Peyer's patch (tissue), 4 donors: ENCODE results near the gene DOCK9. TPM values are rescaled to one million over a fixed set of nuclear protein-coding genes. Genes with fewer than 3 reads are reported as not detected.

Experiments
- DNase-seq, 3 donors: peaks; one replicate each; pipeline ENCODE4 v3.0.0-alpha.2; 2017 to 2019
- H3K27ac ChIP-seq, 4 donors: fragments of 200-600 bp; sonication (generic); one replicate each; pipeline ENCODE4 v1.5.1; 2016 to 2019
- H3K27me3 ChIP-seq, 2 donors: fragments of 200-600 bp; sonication (generic); one replicate each; pipeline ENCODE4 v1.5.1; 2019
- H3K36me3 ChIP-seq, 3 donors: fragments of 200-600 bp; sonication (generic); one replicate each; pipeline ENCODE4 v1.5.1; 2016 to 2019
- H3K4me1 ChIP-seq, 4 donors: fragments of 200-600 bp; sonication (generic); one replicate each; pipeline ENCODE4 v1.5.1; 2016 to 2019
- H3K4me3 ChIP-seq, 4 donors: fragments of 200-600 bp; sonication (generic); 1 replicate in 3 of 4; 2 replicates in 1 of 4; pipeline ENCODE4 v1.5.1; 2016 to 2019; ENCODE audit warnings: mild to moderate bottlenecking in 1 of 4
- H3K9me3 ChIP-seq, 4 donors: fragments of 200-600 bp; sonication (generic); one replicate each; pipeline ENCODE4 v1.5.1; 2016 to 2019; ENCODE audit warnings: mild to moderate bottlenecking in 1 of 4
- CTCF ChIP-seq, 6 experiments: fragments of 450-650 bp in 4 of 6; fragments of 200-600 bp in 2 of 6; sonication (generic) in 1 of 6; IDR thresholded peaks; one replicate each; pipeline ENCODE4 v1.5.1; 2017 to 2019; ENCODE audit warnings: antibody characterized with exemption in 6 of 6, mild to moderate bottlenecking in 3 of 6, moderate library complexity in 1 of 6
- POLR2A ChIP-seq, 2 donors: fragments of 450-650 bp; IDR thresholded peaks; one replicate each; pipeline ENCODE4 v1.5.1; 2017; ENCODE audit warnings: antibody characterized with exemption in 2 of 2, mild to moderate bottlenecking in 2 of 2, moderate library complexity in 2 of 2
- total RNA-seq, 4 donors: library from RNA; depleted of rRNA; stranded (reverse); fragments of >200 nt; gene quantifications; one replicate each; pipeline ENCODE4 v1.1.0, GENCODE V29; 2016

Gene DOCK9
- total RNA-seq, 4 donors from 2014 or later, result 52.5 to 166 (median 54.2) TPM

GRCh38 chr13:98775386-98775785 lies 202.5 kb downstream of the DOCK9 start:
- DNase-seq, result peak in 1 of 3 donors; percentile 42
- H3K36me3 ChIP-seq, result no peaks in the 10 kb centered on the region
- peaks cover 0 to 4% (median 0%) of the 10 kb centered on the region in 4 donors for H3K4me1 ChIP-seq
- H3K27ac ChIP-seq, result peak overlapping the region in 1 of 4 donors; percentile 70
- no peak overlapping the region for H3K4me3 ChIP-seq
- no peaks in the 10 kb centered on the region for H3K9me3 ChIP-seq
- H3K27me3 ChIP-seq, result no peaks in the 10 kb centered on the region
- TF ChIP-seq CTCF (IDR thresholded peaks at IDR 0.05) (no peak), POLR2A (IDR thresholded peaks at IDR 0.05) (no peak)

GRCh38 chr13:98774776-98775175 lies 203.1 kb downstream of the DOCK9 start:
- DNase-seq, result peak in 1 of 3 donors; percentile 22
- Histone ChIP-seq H3K4me3 (no peak overlapping the region), H3K36me3 (no peaks in the 10 kb centered on the region), H3K9me3 (no peaks in the 10 kb centered on the region), H3K4me1 (peaks cover 0 to 4% (median 0%) of the 10 kb centered on the region in 4 donors), H3K27me3 (no peaks in the 10 kb centered on the region), H3K27ac (no peak overlapping the region)
- TF ChIP-seq POLR2A (IDR thresholded peaks at IDR 0.05) (no peak), CTCF (IDR thresholded peaks at IDR 0.05) (no peak)

GRCh38 chr13:98773921-98774320 lies 203.9 kb downstream of the DOCK9 start:
- DNase-seq, result no peak
- Histone ChIP-seq H3K27ac (no peak overlapping the region), H3K4me3 (no peak overlapping the region), H3K9me3 (no peaks in the 10 kb centered on the region), H3K27me3 (no peaks in the 10 kb centered on the region), H3K4me1 (peaks cover 0 to 4% (median 0%) of the 10 kb centered on the region in 4 donors), H3K36me3 (no peaks in the 10 kb centered on the region)
- TF ChIP-seq CTCF (IDR thresholded peaks at IDR 0.05) (no peak), POLR2A (IDR thresholded peaks at IDR 0.05) (no peak)

- Histone ChIP-seq H3K27ac (no peak overlapping the region), H3K4me1 (peaks cover 0 to 4% (median 0%) of the 10 kb centered on the region in 4 donors)
Observed at GRCh38 chr13:98772794-98773452, 204.9 kb downstream of the DOCK9 start.

GRCh38 chr13:98771838-98772611 lies 205.8 kb downstream of the DOCK9 start:
- TF ChIP-seq POLR2A (IDR thresholded peaks at IDR 0.05) (no peak), CTCF (IDR thresholded peaks at IDR 0.05) (no peak)
- H3K4me3 ChIP-seq, result no peak overlapping the region
- H3K27ac ChIP-seq, result no peak overlapping the region
- H3K36me3 ChIP-seq, result no peaks in the 10 kb centered on the region
- DNase-seq, result no peak
- H3K9me3 ChIP-seq, result no peaks in the 10 kb centered on the region
- no peaks in the 10 kb centered on the region for H3K27me3 ChIP-seq
- peaks cover 0 to 4% (median 0%) of the 10 kb centered on the region in 4 donors for H3K4me1 ChIP-seq

More at GRCh38 chr13:98772794-98773452, 204.9 kb downstream of the DOCK9 start:
- Histone ChIP-seq H3K27me3 (no peaks in the 10 kb centered on the region), H3K9me3 (no peaks in the 10 kb centered on the region), H3K4me3 (no peak overlapping the region), H3K36me3 (no peaks in the 10 kb centered on the region)
- TF ChIP-seq CTCF (IDR thresholded peaks at IDR 0.05), result no peak
- TF ChIP-seq POLR2A (IDR thresholded peaks at IDR 0.05), result no peak
- no peak for DNase-seq
